NCI-H1092 (cell line): ENCODE results near the gene ZNF605.
A peak's percentile ranks its signal among the peaks of the same experiment; 100 is the strongest.
"Not testable (repeated sequence)": the region's sequence is repeated elsewhere in the genome, so short reads cannot be mapped to it uniquely, and the experiment has no call there.

ENCODE experiments used
- DNase-seq: peaks from one replicate; lab custom pipeline; 2025; lab: John Stamatoyannopoulos, UW

The ZNF605 gene

DNA sequence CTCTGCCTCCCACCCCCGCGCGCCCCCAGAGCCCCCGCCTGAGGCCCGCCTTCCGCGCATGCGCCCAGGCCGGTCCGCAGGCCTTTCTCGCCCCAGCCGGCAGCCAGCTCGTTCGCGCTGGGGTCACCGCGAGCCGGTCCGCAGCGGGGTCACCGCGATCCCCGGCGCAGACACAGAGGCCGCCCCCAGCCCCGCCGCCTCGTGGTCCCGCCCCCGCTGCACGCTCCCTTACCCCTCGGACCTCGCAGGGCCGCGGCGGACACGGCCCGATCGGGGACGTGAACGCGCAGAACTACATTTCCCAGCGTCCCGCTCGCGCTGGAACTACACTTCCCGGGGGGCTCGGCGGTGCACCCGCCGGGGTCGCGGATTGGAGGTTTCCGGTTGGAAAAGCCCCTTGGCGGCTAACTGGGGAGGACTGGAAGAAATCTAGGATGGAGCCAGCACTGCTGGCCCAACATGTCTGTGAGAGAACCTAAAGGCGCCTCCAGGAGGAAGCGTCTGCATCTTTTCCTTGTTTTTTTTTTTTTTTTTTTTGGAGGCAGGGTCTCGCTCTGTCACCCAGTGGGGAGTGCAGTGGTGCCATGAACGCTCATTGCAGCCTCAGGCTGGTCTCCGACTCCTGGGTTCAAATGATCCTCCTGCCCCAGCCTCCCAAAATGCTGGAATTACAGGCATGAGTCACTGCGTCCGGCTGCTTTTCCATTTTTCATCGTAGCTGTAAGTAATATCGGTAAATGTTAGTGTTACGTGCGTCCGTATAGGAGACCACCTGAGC is at the start of gene ZNF605:
Gene ZNF605 (minus strand): TSS at position 296 of the 778 bp plus-strand sequence. CDS start 10,671 bp downstream, outside the sequence.
- peak; percentile 89 for DNase-seq

DNA sequence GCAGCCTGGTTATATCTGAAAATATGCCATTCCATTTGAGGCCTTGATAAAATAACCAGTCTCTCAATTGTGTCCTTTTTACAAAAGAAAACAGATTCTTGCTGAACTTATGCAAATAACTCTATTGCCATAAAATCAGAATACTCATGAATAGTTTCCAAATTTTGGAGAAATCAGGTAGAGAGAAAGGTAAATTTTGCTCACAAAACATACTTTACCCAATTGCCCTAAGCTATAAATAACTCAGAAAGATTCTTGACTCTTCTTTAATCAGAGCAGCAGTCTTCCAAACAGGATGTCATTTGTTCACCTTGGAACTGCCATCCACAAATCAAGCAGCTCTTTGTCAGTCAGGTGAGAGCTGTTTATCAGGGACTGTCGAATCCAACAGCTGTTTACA is 42.6 kb upstream of the ZNF605 start:
- no peak for DNase-seq

DNA sequence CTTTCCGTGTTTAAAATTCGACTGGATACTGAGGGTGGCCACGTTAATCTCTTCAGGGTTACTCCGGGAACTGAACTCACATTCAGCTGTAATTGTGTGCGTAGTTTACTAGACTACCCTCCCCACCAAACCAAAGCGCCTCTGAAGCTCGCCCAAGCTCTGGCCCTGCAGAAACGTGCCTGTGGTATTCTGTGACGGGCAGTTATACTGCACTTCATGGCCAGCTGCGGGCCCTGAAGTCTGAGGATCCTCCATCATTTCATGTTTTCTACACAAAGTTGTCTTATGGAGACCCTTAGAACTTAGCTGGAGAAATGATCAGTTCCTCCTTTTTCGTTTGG is 30.7 kb upstream of the ZNF605 start:
- DNase-seq: no peak

DNA sequence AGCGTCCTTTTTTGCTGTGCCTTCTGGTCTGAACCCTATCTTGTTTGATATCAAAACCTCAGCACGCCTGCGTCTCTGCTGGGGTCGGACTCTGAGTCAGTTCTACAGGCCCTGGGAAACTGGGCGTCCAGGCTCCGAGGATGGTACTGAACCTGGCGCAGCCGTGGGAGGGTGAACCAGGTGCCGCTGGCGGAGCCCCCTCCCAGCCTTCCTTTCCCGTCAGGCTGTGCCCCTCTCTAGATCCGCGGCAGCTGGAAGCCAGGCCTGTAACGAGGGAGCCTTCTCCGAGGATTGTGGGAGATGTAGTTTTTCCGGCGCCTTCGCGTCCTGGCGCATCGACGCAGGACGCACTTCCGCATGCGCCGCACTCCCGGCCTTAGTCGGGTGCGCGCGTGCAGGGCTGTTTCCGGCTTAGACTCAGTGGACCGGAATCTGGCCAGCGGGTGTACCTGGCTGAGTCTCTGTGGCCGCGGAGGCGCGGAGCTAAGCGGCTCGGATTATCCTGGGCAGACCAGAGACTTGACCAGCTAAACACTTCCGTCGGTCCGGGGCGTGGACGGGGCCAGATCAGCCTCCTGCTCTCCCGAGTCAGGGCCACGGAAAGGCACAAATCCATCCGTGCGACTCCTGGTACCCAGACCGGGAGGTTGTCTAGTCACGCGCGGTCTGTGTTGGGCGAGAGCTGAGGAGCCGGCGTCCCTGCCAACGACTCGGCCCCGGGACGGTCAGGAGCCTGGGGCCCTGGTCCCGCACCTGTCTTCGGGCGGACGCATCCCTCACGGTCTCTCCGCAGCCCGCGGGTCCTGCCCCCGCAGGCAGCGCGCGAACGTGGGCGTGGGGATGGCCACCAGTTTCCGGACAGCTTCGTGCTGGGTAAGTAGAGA is 30.1 kb upstream of the ZNF605 start, which contains the start of gene ZNF26:
Gene ZNF26 (plus strand): TSS at position 367 of the 884 bp plus-strand sequence. CDS start 474 bp downstream, at position 841.
- peak; percentile 96 for DNase-seq

DNA sequence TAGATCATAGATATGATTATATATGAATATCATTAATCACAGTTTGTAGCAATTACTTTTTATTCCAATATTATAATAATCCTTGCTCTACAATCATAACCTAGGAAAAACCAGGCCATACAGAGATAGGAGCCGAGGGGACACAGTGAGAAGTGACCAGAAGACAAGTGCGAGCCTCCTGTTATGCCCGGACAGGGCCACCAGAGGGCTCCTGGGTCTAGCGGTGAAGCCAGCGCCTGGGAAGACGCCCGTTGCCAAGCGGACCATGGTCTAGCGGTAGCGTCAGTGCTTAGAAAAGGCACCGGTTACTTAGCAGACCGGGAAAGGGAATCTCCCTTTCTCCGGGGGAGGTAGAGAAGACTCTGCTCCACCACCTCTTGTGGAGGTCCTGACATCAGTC is 20.8 kb upstream of the ZNF605 start:
- DNase-seq: peak; percentile 0

DNA sequence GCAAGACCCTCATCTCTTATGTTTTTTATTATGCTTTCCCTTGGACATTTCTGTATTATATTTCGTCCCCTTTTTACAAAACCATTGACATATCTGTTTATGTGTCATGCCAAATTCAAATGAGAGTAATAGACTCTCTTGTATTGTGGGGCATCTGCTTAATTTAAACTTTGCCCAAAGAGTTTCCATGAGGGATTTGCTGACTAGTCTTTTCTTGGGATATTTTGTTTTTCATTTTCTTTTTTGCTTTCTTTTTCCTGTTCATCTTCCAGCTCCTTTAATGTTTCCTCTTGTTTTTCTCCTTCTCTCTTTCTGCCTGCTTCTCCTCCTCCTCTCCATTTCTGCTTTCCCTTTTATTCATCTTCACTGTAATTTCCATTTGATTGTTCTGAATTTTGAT is 16.3 kb upstream of the ZNF605 start:
- no peak for DNase-seq

DNA sequence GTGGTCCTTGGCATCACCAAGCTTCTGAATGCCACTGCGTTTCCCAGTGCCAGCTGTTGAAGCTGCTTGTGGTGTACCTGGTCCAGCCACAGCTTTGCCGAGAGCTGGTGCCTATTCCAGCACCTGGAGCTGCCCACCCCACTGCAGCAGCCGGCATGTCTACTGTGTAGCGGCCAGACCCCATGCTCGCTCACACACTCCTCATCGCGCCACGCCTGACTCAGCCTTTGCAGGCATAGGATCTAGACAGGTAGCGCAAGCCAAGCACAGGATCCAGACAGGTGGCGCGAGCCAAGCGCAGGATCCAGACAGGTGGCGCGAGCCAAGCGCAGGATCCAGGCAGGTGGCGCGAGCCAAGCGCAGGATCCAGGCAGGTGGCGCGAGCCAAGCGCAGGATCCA is 11.6 kb upstream of the ZNF605 start:
- DNase-seq: no peak

DNA sequence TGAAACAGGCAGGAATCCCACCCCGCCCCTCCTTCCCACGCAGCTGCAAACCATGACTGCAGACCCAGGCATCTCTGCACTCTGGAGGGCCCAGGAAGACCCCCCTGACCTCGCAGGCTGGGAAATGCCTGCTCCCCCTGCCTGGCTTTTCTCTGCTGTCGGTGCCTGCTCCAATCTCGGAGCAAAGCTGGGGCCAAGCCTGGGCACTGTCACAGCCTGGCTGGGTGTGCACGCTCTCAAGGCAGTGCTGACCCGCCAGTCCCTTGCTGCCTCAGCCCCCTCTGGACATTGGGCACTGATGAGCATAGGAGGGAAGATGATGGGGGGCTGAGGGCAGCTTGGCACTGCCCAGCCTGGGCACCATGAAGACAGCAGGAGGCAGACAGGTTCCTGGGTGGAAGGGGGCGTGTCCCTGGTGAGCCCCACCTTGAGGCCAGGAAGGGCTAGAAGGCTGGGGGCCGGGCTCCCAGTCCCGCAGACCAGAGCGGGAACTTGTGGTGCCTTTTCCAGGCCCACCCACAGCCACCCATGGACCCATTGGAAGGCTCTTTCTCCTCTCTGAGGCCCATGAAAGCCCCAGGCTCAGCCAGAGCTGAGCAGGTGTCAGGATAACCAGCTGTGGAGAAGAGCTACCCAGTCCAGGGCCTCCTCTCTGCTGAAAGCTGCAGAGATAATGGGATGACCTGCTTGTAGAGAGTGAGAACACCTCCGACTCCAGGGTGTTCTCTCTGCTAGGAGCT is 10.7 kb upstream of the ZNF605 start:
- no peak for DNase-seq

DNA sequence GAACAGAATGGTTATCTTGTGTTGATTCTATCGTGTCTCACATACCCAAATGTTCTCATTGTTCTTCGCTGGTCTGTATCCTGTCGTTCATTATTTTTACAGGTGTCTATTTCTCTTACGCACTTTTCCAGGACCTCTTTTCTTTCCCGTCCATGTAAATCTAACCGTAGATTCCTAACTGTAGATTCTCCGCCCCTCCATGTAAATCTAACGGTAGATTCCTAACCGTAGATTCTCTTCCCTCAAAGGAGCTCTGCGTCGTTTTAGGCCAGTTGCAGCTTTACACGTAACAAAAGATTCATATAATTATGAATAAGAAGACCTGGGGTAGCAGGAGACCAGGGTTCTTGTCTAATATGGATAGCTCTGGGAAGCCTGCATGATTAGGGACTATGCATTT is 9.7 kb upstream of the ZNF605 start:
- no peak for DNase-seq

DNA sequence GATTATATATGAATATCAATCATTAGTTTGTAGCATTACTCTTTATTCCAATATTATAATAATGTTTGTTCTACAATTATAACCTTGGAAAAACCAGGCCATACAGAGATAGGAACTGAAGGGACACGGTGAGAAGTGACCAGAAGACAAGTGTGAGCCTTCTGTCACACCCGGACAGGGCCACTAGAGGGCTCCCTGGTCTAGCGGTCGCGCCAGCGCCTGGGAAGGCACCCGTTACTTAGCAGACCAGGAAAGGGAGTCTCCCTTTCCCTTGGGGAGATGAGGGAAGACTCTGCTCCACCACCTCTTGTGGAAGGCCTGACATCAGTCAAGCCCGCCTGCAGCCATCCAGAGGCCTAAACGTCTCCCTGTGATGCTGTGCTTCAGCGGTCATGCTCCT is 7.8 kb upstream of the ZNF605 start:
- not testable (repeated sequence) for DNase-seq

DNA sequence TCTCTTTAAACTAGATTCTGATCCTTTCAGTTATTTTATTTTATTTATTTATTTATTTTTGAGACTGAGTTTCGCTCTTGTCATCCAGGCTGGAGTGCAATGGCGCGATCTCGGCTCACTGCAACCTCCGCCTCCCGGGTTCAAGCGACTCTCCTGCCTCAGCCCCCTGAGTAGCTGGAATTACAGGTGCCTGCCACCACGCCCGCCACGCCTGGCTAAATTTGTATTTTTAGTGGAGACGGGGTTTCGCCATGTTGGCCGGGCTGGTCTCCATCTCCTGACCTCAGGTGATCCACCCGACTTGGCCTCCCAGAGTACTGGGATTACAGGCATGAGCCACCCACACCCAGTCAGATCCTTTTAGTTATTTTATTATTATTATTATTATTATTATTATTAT is 5.7 kb upstream of the ZNF605 start:
- DNase-seq: not testable (repeated sequence)

DNA sequence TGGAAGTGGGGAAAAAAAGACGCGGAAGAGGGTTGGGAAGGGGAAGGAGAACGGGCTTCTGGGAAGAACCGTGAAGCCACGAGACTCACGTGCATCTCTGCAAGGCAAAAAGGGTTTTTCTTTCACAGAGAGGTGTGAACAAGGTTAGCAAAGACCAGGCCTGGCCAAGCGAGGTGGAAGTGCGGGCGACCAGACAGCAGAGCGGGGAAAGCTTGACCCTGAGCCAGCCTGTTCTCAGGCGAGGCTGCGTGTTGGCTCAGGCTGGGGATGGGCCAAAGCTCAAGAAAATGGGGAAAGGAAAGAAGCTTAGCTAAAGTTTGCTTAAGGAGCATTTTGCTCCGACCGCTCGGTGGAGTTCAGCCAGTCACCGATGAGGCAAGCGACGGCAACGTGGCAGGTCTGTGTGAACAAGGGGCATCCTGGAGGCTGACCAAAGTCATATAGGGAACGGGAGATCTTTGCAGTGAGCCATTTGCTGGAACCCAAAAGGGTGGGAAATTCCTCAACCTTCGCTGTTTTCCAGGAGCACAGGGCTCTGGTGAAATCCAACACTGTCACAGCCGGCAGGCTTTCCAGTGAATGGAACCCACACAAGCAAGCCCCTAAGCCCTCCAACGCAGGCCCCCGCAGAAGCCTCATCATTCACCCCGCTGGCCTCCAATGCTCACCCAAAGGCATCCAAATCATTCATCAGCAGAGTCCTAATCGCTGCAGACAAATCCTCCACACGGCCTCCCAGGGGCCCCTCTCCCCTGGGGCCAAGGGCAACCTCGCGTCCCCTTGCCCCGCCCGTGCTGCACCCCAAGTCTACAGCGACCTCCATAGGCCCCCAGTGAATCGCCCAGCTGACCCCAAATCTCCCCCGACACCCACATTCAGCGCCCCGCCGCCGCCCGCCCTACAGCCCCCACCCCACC is 754 bp downstream of the ZNF605 start:
- DNase-seq: peak; percentile 45

DNA sequence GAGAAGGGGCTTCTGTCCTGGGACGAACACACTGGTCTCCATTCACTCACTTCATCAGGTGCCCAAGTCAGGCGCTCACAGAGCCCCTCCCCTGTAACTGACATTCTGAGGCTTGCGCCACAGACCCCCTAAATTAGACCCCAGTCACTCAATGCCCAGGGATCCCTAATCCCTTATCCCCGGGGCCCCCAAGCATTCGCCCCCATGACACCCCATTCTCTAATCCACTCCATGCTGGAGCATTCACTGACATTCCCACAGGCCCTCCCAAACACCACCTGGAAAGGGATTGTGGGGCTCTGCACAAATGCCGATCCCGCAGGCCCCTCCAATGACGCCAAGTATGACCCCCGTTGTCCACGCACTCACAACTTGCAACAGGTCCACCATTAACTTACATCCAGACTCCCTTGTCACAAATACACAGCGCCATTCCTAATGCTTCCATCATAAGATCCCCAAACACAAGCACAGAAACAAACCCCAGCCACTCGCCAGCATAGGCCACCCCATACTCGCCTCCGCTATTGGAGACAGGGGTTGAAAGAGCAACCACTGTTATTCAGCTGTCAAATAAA is 1.5 kb downstream of the ZNF605 start:
- no peak for DNase-seq

DNA sequence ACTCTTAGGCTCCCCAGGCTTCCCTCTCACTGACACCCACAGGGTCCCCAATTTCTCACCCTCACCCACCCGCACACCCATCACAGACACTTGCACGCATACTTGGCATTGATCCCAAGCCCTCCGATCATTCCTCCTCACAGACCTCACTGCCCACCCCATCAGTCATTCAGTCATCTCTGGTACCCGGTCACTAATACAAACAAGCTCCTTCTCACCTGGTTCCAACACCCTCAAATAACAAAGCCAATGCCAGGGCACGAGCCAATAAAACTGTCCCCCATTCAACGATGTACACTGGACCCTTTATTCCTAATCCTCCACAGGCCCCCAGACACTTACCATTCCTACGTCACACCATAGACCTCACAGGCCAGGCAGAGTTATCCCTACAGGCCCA is 2.3 kb downstream of the ZNF605 start:
- no peak for DNase-seq

DNA sequence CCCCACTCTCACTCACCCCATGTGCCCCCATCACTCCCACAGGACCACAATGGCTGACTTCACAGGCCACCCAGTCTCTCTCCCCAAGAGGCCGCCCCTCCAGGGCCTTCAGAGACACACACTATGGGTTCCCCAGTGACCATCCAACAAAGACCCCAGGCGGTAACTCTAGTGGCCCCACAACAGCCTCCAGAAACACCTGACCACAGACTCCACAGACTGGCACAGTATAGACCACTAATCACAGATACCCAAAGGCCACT is 3.0 kb downstream of the ZNF605 start:
- DNase-seq: no peak

DNA sequence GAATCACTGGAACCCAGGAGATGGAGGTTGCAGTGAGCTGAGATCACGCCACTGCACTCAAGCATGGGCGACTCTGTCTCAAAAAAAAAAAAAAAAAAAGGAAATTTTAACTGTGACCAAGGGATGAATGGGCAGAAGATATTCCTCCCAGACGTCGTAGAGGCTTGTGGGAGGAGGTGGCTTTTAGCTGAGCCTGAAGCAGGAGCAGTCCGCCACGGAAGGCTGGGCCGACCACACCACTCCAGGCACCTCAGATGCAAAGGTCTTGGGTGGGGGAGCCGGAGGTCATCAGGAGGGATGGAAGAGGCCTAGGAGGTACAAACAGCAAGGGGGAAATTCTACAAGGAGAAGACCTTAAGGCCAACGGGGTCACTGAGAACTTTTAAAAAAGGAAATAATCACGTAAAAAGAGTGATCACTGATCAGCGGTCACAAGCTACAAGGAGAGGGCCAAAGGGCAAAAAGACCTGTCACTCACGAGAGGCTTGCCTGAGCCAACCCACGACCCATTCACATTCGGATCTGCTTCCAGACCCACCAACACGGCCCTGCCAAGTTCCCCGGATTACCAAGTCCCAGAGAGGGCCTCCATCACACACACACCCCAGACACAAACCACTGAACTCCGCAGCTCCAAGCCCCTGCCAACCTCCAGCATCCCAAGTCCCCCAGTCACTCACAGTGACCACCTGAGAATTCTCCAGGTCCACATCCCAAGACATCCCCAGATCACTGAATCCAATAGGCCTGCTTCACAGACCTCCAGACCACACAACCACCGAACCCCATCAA is 3.5 kb downstream of the ZNF605 start:
- no peak for DNase-seq

DNA sequence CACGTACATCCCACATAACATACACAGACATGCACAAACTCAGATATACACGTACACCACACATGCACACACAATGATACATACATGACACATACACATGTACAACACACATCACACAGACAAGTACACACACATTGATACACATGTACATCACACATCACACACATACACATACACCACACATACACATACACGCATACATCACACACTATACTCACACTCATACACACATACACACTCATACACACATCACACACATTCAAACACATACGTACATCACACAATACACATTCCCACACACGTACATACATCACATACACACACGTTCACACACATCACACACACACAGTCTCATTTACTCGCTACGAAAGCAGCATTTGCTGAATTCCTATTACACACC is 4.5 kb downstream of the ZNF605 start:
- no peak for DNase-seq

DNA sequence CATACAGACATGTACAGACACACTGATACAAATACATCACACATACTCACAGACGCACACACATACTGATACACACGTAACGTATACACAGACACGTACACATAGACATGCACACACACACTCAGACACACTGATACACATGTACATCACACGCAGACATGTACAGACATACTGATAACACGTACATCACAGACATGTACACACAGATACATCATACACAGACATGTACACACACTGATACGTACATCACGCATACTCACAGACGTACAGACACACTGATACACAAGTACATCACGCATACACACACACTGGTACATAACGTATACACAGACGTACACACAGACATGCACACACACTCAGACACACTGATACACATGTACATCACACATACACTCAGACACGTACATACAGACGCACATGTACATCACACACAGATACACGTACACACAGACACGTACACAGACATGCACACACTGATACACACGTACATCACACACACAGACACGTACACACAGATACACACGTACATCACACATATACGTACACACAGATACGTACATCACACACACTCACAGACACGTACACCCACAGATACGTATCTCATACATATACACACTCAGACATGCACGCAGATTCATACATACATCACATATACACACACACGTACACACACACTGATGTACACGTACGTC is 5.1 kb downstream of the ZNF605 start:
- DNase-seq: no peak

DNA sequence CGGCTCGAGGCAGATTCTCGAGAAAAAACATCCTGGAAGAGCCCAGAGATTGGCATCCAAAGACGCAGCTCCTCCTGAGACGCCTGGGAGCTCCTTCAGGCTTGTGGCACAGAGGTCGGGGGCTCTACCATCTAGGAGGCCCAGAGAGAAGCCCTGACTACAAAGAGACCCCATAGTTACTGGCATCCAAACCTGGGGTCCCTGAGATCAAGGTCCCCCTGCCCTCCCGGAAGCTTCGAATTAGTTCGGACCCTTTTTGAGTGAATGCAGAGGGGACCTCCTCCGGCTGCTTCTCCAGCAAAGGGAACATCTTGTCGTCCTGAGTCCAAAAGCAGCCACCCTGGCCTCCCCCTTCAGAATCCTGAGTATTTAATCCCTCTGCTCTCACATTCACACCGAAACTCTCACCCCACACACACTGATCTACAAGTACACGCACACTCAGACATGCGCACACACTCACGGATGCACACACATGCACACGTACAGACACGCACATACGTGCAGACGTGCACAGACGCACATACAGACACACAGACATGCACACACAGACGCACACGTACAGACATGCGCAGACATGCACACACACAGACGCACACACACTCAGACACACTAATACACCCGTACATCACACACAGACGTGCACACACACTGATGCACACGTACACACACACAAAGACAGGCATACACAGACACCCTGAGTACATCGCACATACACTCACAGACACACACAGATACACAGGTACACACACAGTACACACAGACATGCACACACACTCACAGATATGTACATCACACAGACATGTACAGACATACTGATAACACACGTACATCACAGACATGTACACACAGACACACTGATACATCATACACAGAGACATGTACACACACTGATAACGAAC is 5.9 kb downstream of the ZNF605 start:
- DNase-seq: no peak
